GM21619 (cell line): ENCODE data around the gene DYNC2I2.
"Not testable (repeated sequence)": the region's sequence is repeated elsewhere in the genome, so short reads cannot be mapped to it uniquely, and the experiment has no call there.

Experiments
- ATAC-seq: cut with Tn5 transposase; IDR thresholded peaks from one replicate; pipeline ENCODE4 v1.9.1; 2021; ENCODE audit not compliant: unreplicated experiment

Gene DYNC2I2

DNA sequence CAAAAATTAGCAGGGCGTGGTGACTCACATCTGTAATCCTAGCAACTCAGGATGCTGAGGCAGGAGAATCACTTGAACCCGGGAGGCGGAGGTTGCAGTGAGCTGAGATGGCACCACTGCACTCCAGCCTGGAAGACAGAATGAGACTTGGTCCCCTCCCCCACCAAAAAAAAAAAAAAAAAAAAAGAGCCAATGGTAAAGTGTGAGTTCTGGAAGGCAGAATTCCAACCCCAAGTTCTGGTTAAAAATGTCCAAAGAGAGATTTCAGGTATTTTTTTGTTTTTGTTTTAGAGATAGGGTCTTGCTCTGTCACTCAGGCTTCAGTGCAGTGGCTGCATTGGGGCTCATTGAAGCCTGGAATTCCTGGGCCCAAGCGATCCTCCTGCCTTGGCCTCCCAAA lies 30.8 kb upstream of the DYNC2I2 start:
- no peak for ATAC-seq

- no peak for ATAC-seq
These were observed 29.2 kb upstream of the DYNC2I2 start for GRCh38 chr9:128685636-128686489.

DNA sequence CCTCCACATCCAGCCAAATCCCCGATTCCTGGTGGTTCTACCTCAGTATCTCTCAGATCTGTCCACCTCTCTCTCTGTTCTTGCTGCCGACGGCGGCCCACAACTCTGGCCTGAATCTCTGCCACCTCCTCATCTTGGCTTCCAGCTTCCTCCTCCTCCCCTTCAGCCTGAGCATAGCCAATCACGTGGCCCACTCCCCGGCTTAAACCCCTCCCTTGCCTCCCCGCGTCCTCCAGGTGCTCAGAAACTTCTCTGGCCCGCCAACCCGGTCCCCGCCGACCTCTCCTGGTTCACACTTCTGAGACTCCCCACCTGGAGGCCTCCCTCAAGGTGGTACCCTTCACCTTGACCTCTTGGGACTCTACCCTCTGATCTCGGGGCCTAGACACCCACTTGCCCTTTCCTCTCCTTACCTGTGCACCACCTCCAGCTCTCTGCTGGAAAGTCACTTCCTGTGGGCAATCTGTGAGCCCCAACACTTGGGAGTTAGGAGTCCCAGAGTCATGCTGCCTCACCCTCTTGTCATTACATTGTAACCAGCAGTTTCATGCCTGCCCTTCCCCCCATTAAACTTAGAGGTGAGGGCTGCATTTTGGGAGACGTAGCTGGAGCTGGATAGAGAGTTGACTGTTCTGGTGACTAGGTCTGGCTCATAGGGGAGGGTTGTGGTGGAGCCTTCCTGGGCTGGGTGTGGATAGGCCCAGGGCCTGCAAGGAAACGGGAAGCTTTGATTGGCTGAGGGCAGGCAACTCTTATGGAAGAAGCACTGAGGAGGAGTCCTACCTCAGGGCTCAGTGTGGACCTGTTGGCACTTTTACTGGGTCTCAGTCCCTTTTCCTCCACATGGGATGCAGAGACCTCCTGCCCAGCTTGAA lies 27.9 kb upstream of the DYNC2I2 start:
- ATAC-seq = peak; percentile 33

DNA sequence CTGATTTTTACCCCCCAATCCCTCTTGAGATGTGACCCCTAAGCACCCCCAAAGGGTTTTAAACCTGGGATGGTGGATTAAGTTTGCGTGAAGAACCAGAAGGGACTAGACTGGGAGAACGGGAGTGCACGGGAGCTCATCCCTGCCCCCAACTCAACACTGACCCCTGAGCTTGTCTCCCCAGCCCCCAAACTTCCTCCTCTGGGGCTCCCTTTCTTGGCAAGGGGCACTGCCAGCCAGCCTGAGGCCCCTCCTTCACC lies 27.3 kb upstream of the DYNC2I2 start:
- ATAC-seq = no peak

DNA sequence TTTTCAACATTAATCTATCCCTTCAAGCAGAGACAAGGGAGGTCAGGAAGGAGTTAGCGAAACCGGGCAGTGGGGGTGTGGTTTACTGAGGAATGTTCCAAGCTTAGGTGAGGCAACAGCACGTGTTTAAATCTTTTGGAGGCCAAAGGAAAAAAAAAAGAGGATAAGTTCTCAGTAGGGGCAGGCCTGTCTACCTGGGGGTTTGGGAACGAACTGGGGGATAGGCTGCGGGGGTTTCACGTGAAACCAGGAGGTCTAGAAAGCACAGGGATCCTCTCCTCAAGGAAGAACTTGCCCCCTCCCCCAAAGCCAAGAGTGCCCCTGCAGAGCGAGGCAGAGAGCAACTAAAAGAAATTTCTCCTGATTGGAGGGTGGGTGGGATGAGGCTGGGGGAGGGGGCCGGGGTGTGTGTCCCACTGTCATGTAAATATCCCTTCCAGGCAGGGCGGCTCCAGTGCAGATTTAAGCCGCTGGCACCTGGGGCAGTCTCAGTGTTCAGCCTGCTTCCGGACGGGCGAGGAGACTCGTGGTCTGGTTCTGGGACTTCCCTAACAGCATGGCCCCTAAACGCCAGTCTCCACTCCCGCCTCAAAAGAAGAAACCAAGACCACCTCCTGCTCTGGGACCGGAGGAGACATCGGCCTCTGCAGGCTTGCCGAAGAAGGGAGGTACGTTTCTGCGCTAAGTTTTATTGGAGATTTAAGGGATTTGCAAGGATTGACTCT lies 26.9 kb upstream of the DYNC2I2 start:
- ATAC-seq = peak; percentile 36

DNA sequence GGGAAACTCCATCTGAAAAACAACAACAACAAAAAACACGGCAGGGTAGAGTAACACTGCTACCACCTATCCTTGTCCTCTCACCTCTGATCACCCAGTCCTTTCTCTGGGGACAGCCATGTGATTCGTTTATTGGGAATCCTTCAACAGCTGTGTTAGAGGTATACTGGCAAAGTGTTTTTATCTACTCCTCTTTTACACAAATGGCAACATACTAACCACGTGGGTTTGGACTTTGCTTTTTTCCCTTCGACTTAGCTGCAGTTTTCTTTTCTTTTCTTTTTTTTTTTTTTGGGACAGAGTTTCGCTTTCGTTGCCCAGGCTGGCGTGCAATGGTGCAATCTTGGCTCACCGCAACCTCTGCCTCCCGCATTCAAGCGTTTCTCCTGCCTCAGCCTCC lies 21.1 kb upstream of the DYNC2I2 start:
- ATAC-seq = no peak

GRCh38 chr9:128675382-128675781 lies 18.7 kb upstream of the DYNC2I2 start:
- no peak for ATAC-seq

GRCh38 chr9:128669786-128670185 lies 13.1 kb upstream of the DYNC2I2 start:
- ATAC-seq = no peak

DNA sequence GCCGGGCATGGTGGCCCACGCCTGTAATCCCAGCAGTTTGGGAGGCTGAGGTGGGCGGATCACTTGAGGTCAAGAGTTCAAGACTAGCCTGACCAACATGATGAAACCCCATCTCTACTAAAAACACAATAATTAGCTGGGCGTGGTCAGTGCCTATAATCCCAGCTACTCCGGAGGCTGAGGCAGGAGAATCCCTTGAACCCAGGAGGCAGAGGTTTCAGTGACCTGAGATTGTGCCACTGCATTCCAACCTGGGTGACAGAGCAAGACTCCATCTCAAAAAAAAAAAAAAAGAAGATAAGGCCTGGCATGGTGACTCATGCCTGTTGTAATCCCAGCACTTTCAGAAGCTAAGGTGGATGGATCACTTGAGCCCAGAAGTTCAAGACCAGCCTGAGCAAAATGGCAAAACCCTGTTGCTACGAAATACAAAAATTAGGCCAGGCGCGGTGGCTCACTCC lies 9.9 kb upstream of the DYNC2I2 start:
- ATAC-seq = not testable (repeated sequence)

GRCh38 chr9:128657796-128658195 lies 1.1 kb upstream of the DYNC2I2 start:
- no peak for ATAC-seq

GRCh38 chr9:128657344-128657704 lies 677 bp upstream of the DYNC2I2 start:
- ATAC-seq = no peak

- no peak for ATAC-seq
These were observed 2.2 kb downstream of the DYNC2I2 start for GRCh38 chr9:128654481-128654880.

- no peak for ATAC-seq
These were observed 2.7 kb downstream of the DYNC2I2 start for GRCh38 chr9:128653908-128654307.

- no peak for ATAC-seq
These were observed 4.8 kb downstream of the DYNC2I2 start for GRCh38 chr9:128651798-128652197.

DNA sequence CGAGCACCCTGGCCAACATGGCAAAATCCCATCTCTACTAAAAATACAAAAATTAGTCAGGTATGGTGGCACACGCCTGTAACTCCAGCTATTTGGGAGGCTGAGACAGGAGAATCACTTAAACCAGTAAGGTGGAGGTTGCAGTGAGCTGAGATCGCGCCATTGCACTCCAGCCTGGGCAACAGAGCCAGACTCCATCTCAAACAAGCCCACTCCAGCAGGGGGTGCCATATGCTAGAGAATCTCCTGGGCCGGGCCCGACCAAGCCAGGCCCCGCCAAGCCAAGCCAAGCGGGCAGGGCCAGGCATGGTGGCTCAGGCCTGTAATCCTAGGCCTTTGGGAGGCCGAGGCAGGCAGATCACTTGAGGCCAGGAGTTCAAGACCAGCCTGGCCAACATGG lies 8.4 kb downstream of the DYNC2I2 start:
- not testable (repeated sequence) for ATAC-seq

DNA sequence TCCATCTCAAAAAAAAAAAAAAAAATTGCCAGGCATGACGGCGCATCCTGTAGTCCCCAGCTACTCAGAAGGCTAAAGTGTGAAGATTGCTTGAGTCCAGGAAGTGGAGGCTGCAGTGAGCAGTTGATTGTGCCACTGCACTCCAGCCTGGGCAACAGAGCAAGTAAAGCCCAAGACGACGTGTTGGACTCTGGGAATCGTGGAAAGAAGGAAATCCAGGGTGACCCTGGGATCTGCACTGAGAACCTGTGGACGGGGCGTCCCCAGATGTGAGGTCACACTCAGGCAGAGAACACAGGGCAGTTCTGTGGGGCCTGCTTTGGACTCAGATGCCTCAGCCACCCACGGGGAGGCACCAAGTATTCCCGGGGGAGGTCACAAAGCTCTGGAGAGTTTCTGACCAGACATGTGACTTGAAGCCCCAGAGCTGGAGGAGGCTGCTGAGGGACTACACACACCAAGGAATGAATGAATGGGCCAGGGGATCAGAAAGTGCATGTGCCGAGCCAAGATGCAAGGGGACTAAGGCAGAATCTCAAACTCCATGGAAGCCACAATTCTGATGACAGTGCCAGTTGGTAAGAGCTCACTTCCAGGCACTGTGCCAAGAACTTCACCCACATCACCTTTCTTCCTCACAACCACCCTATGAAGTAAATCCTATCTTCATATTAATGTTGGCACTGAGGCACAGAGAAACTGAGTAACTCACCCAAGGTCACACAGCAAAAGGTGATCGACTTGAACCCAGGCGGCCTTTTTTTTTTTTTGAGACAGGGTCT lies 12.9 kb downstream of the DYNC2I2 start:
- peak; percentile 71 for ATAC-seq

DNA sequence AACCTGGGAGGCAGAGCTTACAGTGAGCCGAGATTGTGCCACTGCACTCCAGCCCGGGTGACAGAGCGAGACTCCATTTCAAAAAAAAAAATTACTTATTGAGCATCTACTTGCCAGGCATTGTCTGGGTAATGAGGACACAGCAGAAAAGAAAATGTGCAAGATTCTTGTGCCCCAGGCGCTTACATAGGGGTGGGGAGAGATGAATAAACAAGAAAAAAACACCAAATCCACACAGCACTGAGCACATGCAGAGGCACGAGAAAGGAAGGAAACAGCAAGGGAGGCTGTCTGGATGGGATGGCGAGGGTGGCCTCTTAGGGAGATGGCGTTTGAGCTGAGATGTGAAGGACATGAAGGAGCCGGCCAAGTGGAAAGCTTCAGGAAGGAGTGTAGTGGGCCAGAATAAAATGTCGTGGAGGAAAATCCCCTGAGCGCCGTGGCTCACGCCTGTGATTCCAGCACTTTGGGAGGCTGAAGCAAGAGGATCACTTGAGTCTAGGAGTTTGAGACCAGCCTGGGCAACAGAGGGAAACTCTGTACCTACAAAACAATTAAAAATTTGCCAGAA lies 13.9 kb downstream of the DYNC2I2 start:
- ATAC-seq = no peak

- no peak for ATAC-seq
These were observed 16.0 kb downstream of the DYNC2I2 start for GRCh38 chr9:128640603-128641002.

GRCh38 chr9:128638580-128638979 lies 18.1 kb downstream of the DYNC2I2 start:
- ATAC-seq = no peak

DNA sequence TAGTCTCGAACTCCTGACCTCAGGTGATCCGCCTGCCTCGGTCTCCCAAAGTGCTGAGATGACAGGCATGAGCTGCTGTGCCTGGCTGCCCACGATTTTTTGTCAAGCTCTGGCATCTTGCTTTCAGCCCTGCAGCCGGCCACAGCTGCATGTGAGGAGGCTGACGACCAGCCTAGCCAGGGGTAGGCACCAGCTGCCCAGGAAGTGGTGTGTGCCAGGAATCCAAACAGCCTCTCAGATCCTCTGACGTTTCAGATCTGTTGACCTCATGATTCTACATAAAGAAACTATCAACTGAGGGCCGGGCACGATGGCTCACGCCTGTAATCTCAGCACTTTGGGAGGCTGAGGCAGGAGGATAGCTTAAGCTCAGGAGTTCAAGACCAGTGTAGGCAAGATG lies 19.0 kb downstream of the DYNC2I2 start:
- no peak for ATAC-seq
